Activated naive CD4-positive, alpha-beta T cell treated with anti-CD3 and anti-CD28 coated beads, Interleukin-2, amount 50 U/mL, for 16 hours (primary cell): Measurements from ENCODE around the gene RUFY4.

ENCODE experiments used
- DNase-seq: peaks from one replicate; pipeline ENCODE4 v3.0.0-alpha.2; 2020

Gene RUFY4

DNA sequence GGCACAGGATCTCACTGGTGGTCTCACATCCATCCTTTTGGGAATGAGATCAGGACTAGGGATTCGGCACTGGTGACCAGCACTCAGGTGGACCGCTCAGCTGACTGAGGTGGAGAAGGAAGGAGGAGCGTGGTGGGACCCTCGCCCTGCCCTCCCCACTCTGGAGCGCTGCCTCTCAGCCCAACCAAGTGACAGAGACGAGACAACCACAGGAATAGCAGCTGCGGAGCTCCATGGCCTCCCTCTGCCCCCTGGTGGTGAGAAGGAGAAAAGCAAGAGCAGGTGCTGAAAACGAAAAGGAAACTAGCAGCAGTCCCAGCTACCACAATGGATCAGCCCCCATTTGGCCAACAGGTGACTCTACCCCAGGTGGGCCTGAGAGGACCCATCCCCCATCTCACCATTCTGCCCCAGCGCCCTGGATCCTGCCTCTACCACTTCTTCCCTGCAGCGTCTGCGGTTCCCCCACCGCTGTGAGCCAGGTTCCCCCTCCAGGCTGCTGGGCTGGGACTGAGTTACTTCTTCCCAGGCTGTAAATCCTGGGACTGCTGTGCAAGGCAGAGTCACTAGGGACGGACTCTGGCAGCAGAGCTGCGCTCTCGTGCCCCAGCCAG is at the start of gene RUFY4:
RUFY4 (plus strand) TSS at position 533 of the 614 bp plus-strand sequence. CDS start 1,353 bp downstream, outside the sequence.
- peak; percentile 60 for DNase-seq

GRCh38 chr2:218019411-218020060 is 49.5 kb upstream of the RUFY4 start:
- no peak for DNase-seq

GRCh38 chr2:218020281-218020680 is 48.8 kb upstream of the RUFY4 start:
- DNase-seq: no peak

- DNase-seq: no peak
These were observed 48.0 kb upstream of the RUFY4 start for GRCh38 chr2:218020966-218021535.

GRCh38 chr2:218021536-218022071 is 47.4 kb upstream of the RUFY4 start:
- DNase-seq: no peak

DNA sequence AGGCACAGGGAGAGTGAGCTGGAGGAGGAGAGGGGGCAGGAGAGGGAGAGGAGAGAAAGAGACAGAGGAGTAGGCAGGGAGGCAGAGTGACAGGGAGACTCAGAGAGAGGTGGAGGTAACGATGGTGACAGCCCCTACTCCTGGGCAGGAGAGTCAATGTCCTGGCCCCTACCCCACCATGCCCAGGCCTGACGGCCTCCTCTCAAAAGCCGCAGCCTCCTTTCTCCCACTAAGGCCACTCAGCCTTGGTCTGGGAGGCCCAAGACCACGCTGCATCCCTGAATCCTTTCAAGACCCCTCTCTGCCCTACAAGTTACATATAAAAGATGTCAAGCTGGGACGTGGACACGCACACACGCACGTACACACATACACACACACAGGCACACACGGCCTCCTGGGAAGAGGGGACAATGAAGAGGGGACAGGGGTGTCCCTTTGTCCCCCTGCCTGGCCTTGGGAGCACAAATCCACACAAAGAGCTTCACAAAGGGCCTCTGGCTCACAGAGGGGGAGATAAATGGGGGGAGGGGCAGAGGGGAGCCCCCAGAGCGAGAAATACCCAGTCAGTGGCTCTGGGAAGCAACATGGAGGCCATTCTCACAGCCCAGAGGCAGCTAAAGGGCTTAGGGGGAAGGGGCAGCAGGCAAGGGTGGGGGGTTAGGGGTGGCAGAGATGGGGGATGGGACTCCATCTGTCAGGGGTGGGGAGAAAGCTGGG is 46.8 kb upstream of the RUFY4 start:
- DNase-seq: no peak

- no peak for DNase-seq
These were observed 46.1 kb upstream of the RUFY4 start for GRCh38 chr2:218022851-218023530.

DNA sequence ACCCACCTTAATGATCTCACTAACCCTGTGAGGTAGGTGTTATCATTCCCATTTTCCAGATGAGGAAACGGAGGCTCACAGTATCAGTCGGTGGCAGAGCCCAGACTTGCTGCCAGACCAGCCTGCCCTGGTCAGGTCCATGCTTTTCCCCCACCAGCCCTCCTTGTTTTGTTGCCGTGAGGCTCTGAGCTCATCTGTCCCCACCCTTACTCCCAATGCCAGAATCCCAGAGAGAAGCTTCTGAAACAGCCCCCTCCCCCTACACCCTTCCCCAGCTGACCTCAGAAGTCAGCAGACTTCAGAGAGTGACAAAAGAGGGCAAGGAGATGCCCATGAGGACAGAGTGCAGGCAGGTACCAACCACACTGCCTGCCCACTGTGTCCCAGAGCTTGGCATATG is 45.4 kb upstream of the RUFY4 start:
- DNase-seq: no peak

GRCh38 chr2:218024336-218024735 is 44.7 kb upstream of the RUFY4 start:
- no peak for DNase-seq

DNA sequence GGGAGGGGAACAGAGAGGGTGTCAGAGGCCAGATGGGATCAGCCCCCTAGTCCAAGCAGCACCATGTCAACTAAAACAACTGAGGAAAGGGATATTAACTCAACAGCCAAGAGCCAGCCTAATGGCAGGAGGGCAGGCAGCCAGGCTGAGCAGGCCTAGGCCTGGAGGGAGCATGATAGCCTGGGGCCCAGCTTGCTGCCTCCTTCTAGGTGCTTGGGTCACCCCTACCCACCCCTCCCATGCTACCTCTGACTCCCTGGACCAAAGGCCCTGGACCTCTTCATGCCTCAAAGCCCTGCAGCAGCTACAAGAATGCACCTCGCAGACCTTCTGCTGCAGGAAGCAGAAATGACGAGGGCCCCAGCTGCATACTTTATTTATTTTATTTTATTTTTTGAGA is 44.2 kb upstream of the RUFY4 start:
- DNase-seq: no peak

- no peak for DNase-seq
These were observed 42.8 kb upstream of the RUFY4 start for GRCh38 chr2:218026244-218026643.

GRCh38 chr2:218026676-218027425 is 42.2 kb upstream of the RUFY4 start:
- DNase-seq: no peak

GRCh38 chr2:218027426-218028188 is 41.4 kb upstream of the RUFY4 start:
- no peak for DNase-seq

GRCh38 chr2:218028189-218028495 is 40.9 kb upstream of the RUFY4 start:
- no peak for DNase-seq

DNA sequence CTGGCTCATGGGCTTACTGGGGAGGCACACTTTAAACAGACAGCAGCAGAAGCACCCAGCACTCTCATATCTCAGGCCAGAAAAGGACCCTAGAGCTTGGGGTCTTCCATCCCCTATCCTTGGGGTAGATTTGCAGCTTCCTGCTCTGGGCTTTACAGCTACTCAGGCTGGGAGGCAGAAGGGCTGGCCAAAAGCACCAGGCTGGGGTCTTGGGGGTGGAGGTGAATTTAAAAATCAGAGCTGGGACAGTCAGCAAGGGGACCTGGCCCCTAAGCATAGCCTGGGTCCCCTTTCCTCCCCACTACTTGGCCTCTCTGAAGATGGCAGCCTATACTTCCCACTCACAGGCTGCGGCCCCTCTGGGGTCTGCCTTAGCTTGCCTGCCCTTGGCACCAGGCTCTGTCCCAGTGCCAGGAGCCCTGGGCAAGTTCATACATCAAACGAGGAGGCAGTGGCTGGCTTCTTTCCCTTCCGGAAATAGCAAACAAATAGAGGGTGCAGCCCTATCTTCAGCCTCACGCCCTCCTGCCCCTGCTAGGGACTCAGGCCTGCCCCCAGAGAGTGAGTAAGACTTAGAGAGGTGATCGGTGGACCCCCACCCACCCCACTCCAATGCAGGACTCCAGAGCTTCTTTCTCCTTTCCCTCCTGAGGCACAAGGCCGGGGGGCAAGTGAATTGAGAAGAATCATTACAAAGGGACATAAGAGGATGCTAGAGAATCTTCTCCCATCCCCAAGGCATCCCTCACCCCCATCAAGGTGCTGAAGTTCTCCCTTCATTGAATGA is 40.3 kb upstream of the RUFY4 start:
- no peak for DNase-seq

DNA sequence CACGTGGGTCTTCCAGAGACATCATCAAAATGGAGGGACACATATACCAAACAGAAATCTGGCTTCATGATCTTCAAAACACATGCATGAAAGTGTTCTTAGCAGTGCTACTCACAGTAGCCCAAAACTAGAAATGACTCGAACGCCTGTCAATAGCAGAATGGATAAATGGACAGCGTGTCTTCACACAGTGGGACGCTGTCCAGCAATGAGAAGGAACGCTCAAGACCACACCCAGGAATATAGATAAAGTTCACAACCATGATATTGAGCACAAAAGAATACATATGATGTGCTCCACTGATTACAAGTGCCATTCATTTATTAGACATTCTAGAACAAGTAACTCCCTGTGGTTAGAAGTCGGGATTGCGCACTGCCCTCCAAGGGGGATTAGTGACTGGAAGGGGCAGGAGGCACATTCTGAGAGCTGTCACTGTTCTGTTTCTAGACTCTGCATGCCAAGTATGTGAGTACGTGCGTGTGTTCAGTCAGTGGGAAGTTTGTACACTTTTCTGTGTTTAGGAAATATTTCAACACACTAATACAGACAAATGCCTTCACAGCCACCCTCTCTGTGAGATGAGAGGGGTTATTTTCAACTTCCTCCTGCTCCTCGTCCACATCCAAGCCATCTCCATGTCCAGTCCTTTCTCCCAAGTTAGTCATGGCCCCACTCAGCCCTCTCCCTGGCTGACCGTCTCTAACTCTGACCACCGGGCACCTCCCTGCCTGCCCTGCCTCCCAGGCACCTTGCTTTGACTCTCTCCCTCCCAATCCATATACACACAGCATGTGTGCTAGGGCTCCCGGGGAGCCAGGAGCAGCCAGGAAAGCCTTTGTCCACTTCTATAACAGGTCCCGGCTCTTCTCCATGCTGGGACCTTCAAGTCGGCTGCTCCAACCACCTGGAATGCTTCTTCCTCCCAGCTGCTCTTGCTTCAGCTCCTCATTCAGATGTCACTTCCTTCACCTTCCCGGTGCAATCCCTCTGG is 39.4 kb upstream of the RUFY4 start:
- DNase-seq: no peak

DNA sequence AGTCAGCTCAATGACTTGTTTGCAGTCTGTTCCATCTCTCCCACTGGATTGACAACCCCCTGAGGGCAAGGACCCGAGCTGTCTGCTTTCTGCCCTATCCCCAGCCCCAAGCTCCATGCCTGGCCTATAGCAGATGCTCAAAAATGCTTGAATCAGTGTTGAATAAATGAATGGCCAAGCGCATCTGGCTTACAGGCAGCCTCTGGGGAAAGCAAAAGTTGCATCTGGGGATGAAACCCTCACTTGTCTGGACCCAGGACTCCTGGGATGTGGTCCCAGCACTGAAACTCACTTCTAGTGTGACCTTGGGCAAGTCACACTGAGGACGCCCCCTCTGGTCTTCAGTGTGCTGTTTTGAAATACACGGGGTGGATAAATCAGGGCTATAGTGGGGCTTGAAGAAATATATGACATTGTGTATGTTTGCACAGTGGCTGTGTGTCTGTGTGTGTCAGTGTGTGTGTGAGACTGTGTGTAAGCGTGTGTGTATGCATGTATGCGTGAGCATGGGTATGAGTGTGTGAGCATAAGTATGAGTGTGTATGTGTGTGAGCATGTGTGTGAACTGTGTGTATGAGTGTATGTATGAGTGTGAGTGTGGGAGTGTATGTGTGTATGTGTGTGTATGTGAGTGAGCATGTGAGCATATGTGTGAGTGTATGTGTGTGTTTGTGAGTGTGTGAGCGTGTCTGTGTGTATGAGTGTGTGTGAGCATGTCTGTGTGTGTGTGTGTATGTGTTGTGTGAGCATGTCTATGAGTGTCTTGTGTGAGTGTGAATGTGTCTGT is 38.5 kb upstream of the RUFY4 start:
- no peak for DNase-seq

- DNase-seq: no peak
These were observed 37.8 kb upstream of the RUFY4 start for GRCh38 chr2:218031261-218031660.
